SK-N-SH (cell line): ENCODE results near the gene PRDM8. TPM values are rescaled to one million over a fixed set of nuclear protein-coding genes. Genes with fewer than 3 reads are reported as not detected.

ENCODE experiments used
- CTCF ChIA-PET: fragments of 300-600, 350-600 bp; formaldehyde crosslinking; extraction: SDS; loops from one replicate; lab custom pipeline; 2021; lab: Yijun Ruan, JAX
- POLR2A ChIA-PET: fragments of 350-600 bp; sonication (Branson Sonifier 250); formaldehyde crosslinking; extraction: SDS; loops from one replicate; lab custom pipeline; 2020; ENCODE audit warnings: antibody characterized with exemption, inconsistent platforms; lab: Yijun Ruan, JAX
- DNase-seq: peaks from one replicate; pipeline ENCODE4 v3.0.0; 2012
- H2AFZ ChIP-seq: fragments of 200-600 bp; sonication (generic); 2 replicates; pipeline ENCODE4 v1.8.1; 2016; ENCODE audit warnings: antibody characterized with exemption, mild to moderate bottlenecking, low read depth
- H3F3A ChIP-seq: fragments of 200-600 bp; sonication (generic); replicated peaks from 2 replicates; pipeline ENCODE3; 2016; ENCODE audit warnings: antibody characterized with exemption, mild to moderate bottlenecking; ENCODE audit not compliant: insufficient read depth
- H3K27ac ChIP-seq, 2 experiments: fragments of 200-500 bp in 1 of 2; fragments of 200-600 bp in 1 of 2; sonication (Bioruptor generic) in 1 of 2; sonication (generic), shearing (Covaris generic) in 1 of 2; 2 replicates each; pipeline versions ENCODE4 v1.5.1 to v1.6.1; 2014 to 2016; ENCODE audit warnings: low read depth in 2 of 2, inconsistent platforms in 1 of 2, low read length in 1 of 2, mild to moderate bottlenecking in 1 of 2, mixed read lengths in 1 of 2
- H3K27me3 ChIP-seq: fragments of 200-600 bp; sonication (generic), shearing (Covaris generic); 2 replicates; pipeline ENCODE4 v1.6.1; 2016; ENCODE audit warnings: mixed run types; ENCODE audit not compliant: insufficient read depth
- H3K36me3 ChIP-seq, 2 experiments: fragments of 200-500 bp in 1 of 2; fragments of 200-600 bp in 1 of 2; sonication (Bioruptor generic) in 1 of 2; sonication (generic) in 1 of 2; replicated peaks in 1 of 2; 2 replicates each; pipeline versions ENCODE3 to v1.5.1; 2014 to 2016; ENCODE audit warnings: low read length in 1 of 2, mild to moderate bottlenecking in 1 of 2; ENCODE audit not compliant: insufficient read depth in 2 of 2, control insufficient read depth in 1 of 2
- H3K4me1 ChIP-seq, 2 experiments: fragments of 200-500 bp in 1 of 2; fragments of 200-600 bp in 1 of 2; sonication (Bioruptor generic) in 1 of 2; sonication (generic), shearing (Covaris generic) in 1 of 2; 2 replicates each; pipeline versions ENCODE4 v1.5.1 to v1.6.1; 2014 to 2016; ENCODE audit warnings: low read depth in 1 of 2, low read length in 1 of 2, mixed run types in 1 of 2; ENCODE audit not compliant: insufficient read depth in 2 of 2, control insufficient read depth in 1 of 2
- H3K4me2 ChIP-seq: fragments of 200-600 bp; sonication (generic), shearing (Covaris generic); 2 replicates; pipeline ENCODE4 v1.6.1; 2017; ENCODE audit warnings: mixed run types
- H3K4me3 ChIP-seq, 2 experiments: fragments of 200-500 bp in 1 of 2; fragments of 200-600 bp in 1 of 2; sonication (Bioruptor generic) in 1 of 2; sonication (generic), shearing (Covaris generic) in 1 of 2; 2 replicates each; pipeline versions ENCODE4 v1.5.1 to v1.8.1; 2014 to 2016; ENCODE audit warnings: low read depth in 2 of 2, inconsistent platforms in 1 of 2, low read length in 1 of 2, mild to moderate bottlenecking in 1 of 2, mixed read lengths in 1 of 2, moderate library complexity in 1 of 2
- H3K79me2 ChIP-seq: fragments of 200-600 bp; sonication (generic); 2 replicates; pipeline ENCODE4 v1.8.1; 2017; ENCODE audit warnings: mild to moderate bottlenecking; ENCODE audit not compliant: insufficient read depth
- H3K9ac ChIP-seq: fragments of 200-600 bp; sonication (generic); 2 replicates; pipeline ENCODE4 v1.6.1; 2017; ENCODE audit warnings: mixed run types
- H3K9me2 ChIP-seq: fragments of 200-600 bp; sonication (generic); 2 replicates; pipeline ENCODE4 v1.6.1; 2017; ENCODE audit warnings: mixed run types
- H3K9me3 ChIP-seq: fragments of 200-600 bp; sonication (generic); 2 replicates; pipeline ENCODE4 v1.6.1; 2017; ENCODE audit warnings: mixed run types, mild to moderate bottlenecking, moderate library complexity
- H4K20me1 ChIP-seq: fragments of 200-600 bp; sonication (generic); 2 replicates; pipeline ENCODE4 v1.6.1; 2017; ENCODE audit warnings: mild to moderate bottlenecking, mixed run types; ENCODE audit not compliant: insufficient read depth
- CHD2 ChIP-seq: fragments of 150-350 bp; IDR thresholded peaks from 2 replicates; pipeline ENCODE4 v1.6.1; 2018; ENCODE audit warnings: low read length; ENCODE audit not compliant: partially characterized antibody
- ELF1 ChIP-seq: IDR thresholded peaks from 2 replicates; pipeline ENCODE4 v1.4.0; 2012
- EP300 ChIP-seq, 2 experiments: IDR thresholded peaks; 2 replicates each; pipeline versions ENCODE4 v1.4.0 to v1.6.1; 2012; ENCODE audit warnings: borderline replicate concordance in 1 of 2, low read depth in 1 of 2, low read length in 1 of 2
- EZH2phosphoT487 ChIP-seq: fragments of 200-600 bp; sonication (generic); IDR thresholded peaks from 2 replicates; pipeline ENCODE4 v1.6.1; 2017; ENCODE audit warnings: low read depth, mixed run types, mild to moderate bottlenecking, antibody characterized with exemption, moderate library complexity, borderline replicate concordance
- FOSL2 ChIP-seq: IDR thresholded peaks from 2 replicates; pipeline ENCODE4 v1.4.0; 2012; ENCODE audit warnings: low read depth, mild to moderate bottlenecking, moderate library complexity, borderline replicate concordance
- FOXM1 ChIP-seq: IDR thresholded peaks from 2 replicates; pipeline ENCODE4 v1.4.0; 2012; ENCODE audit warnings: low read depth, mild to moderate bottlenecking
- GABPA ChIP-seq: IDR thresholded peaks from 2 replicates; pipeline ENCODE4 v1.4.0; 2012; ENCODE audit warnings: low read depth, mild to moderate bottlenecking
- GATA2 ChIP-seq: sonication (generic); formaldehyde crosslinking; IDR thresholded peaks from 2 replicates; pipeline ENCODE4 v1.5.0; 2020; ENCODE audit warnings: mild to moderate bottlenecking, missing genetic modification reagents
- IRF3 ChIP-seq: fragments of 150-350 bp; IDR thresholded peaks from 2 replicates; pipeline ENCODE4 v1.6.1; 2016; ENCODE audit warnings: mild to moderate bottlenecking, low read depth, low read length
- MXI1 ChIP-seq: IDR thresholded peaks from 2 replicates; pipeline ENCODE4 v1.6.1; 2012; ENCODE audit warnings: mild to moderate bottlenecking, low read depth, low read length, improper control_type of control experiment
- NRF1 ChIP-seq: IDR thresholded peaks from 2 replicates; pipeline ENCODE4 v1.6.1; 2012; ENCODE audit warnings: low read depth, mild to moderate bottlenecking, low read length
- PBX3 ChIP-seq: IDR thresholded peaks from 2 replicates; pipeline ENCODE4; 2012
- POLR2AphosphoS5 ChIP-seq: IDR thresholded peaks from 2 replicates; pipeline ENCODE4 v1.6.1; 2012; ENCODE audit warnings: low read depth, low read length
- REST ChIP-seq: IDR thresholded peaks from 2 replicates; pipeline ENCODE4 v1.6.1; 2012; ENCODE audit warnings: mild to moderate bottlenecking, low read depth, low read length, moderate library complexity
- RFX5 ChIP-seq: IDR thresholded peaks from 2 replicates; pipeline ENCODE4 v1.6.1; 2012; ENCODE audit warnings: mild to moderate bottlenecking, improper control_type of control experiment, low read length
- RXRA ChIP-seq: IDR thresholded peaks from 2 replicates; pipeline ENCODE4 v1.4.0; 2012; ENCODE audit warnings: low read depth, mild to moderate bottlenecking, borderline replicate concordance
- SIN3A ChIP-seq: IDR thresholded peaks from 2 replicates; pipeline ENCODE4 v1.6.1; 2012; ENCODE audit warnings: low read depth, mild to moderate bottlenecking, low read length, moderate library complexity, borderline replicate concordance
- SMC3 ChIP-seq: IDR thresholded peaks from 2 replicates; pipeline ENCODE4 v1.6.1; 2012; ENCODE audit warnings: low read depth, low read length, improper control_type of control experiment
- TAF1 ChIP-seq: IDR thresholded peaks from 2 replicates; pipeline ENCODE4 v1.6.1; 2012; ENCODE audit warnings: low read depth, mild to moderate bottlenecking, low read length, moderate library complexity, borderline replicate concordance
- TCF12 ChIP-seq: IDR thresholded peaks from 2 replicates; pipeline ENCODE4 v1.4.0; 2012
- YY1 ChIP-seq: IDR thresholded peaks from 2 replicates; pipeline ENCODE4 v1.4.0; 2012; ENCODE audit warnings: low read depth, mild to moderate bottlenecking
- WGBS: methylation state at CpG from one replicate; pipeline ENCODE4 v1.1.6; 2017; ENCODE audit warnings: low lambda C conversion rate; 5-methylcytosine and 5-hydroxymethylcytosine counted together
- polyA plus RNA-seq, 3 experiments: library from polyadenylated mRNA; depleted of rRNA; stranded (reverse); fragments of >200 nt; gene quantifications; 2 replicates each; pipeline ENCODE4 v1.2.3, GENCODE V29; 2012

The PRDM8 gene
- polyA plus RNA-seq, 1 of the 3 experiments (the other 2 are of a cell fraction): 3.5 TPM

- TF ChIP-seq TCF12 (peak; percentile 20), RFX5 (no peak), YY1 (no peak), GABPA (no peak), GATA2 (CRISPR knock-in tag) (no peak), SMC3 (0 out of 2 replicates have a peak, but pooled peaks have one; percentile 1), POLR2AphosphoS5 (peak; percentile 63), RXRA (no peak), REST (no peak)
Measured at GRCh38 chr4:80196922-80197573, at the start of gene PRDM8 (continued).

GRCh38 chr4:80150387-80151180 is 46.7 kb upstream of the PRDM8 start:
- no peaks in the 10 kb centered on the region for H3K9me3 ChIP-seq
- no peak overlapping the region for H3K4me2 ChIP-seq
- no peak overlapping the region for H3K9ac ChIP-seq
- CTCF ChIA-PET: interaction anchor here (1.4 kb wide), 1 partner anchor 25 kb away, joined by 5 read pairs; no protein-coding TSS in a partner anchor
- peaks cover 20% of the 10 kb centered on the region for H3F3A ChIP-seq
- no peak overlapping the region for H2AFZ ChIP-seq
- no peaks in the 10 kb centered on the region for H3K27me3 ChIP-seq
- H3K4me3 ChIP-seq: no peak overlapping the region
- POLR2A ChIA-PET: no interaction called here
- no peak for DNase-seq
- H3K4me1 ChIP-seq: peaks cover 0 to 13% of the 10 kb centered on the region in 2 experiments; a peak in 3 of 4 replicates
- WGBS: 91% methylated on average over 1 of the region's 1 CpG
- H3K36me3 ChIP-seq: no peaks in the 10 kb centered on the region
- no peaks in the 10 kb centered on the region for H3K9me2 ChIP-seq
- H3K27ac ChIP-seq: no peak overlapping the region
- H4K20me1 ChIP-seq: no peaks in the 10 kb centered on the region
- H3K79me2 ChIP-seq: no peaks in the 10 kb centered on the region
- TF ChIP-seq FOSL2 (no peak), PBX3 (no peak), NRF1 (no peak), CHD2 (no peak), MXI1 (no peak), TCF12 (no peak), IRF3 (no peak), FOXM1 (no peak), ELF1 (no peak), EZH2phosphoT487 (no peak), REST (no peak), SIN3A (no peak), EP300 (IDR thresholded peaks at IDR 0.05; ENCODE audit: borderline replicate concordance in 1 of 2, low read depth in 1 of 2, low read length in 1 of 2) (no peak), YY1 (no peak), TAF1 (no peak)
